DOHH2 (cell line): ENCODE data around the gene RHBDF2.

Experiments
- H3F3A ChIP-seq: fragments of 200-600 bp; sonication (generic), shearing (Covaris generic); 2 replicates; pipeline ENCODE4 v1.6.0; 2016; ENCODE audit warnings: antibody characterized with exemption, mild to moderate bottlenecking; ENCODE audit not compliant: control insufficient read depth, insufficient read depth
- H3K27ac ChIP-seq: fragments of 200-600 bp; sonication (generic); 2 replicates; pipeline ENCODE4 v1.5.1; 2014; ENCODE audit warnings: low read depth, mild to moderate bottlenecking, low read length, moderate library complexity
- H3K27me3 ChIP-seq: fragments of 200-600 bp; sonication (generic); 2 replicates; pipeline ENCODE4 v1.6.1; 2014; ENCODE audit warnings: mild to moderate bottlenecking, low read length, mixed read lengths; ENCODE audit not compliant: control insufficient read depth
- H3K36me3 ChIP-seq: fragments of 200-600 bp; sonication (generic); 2 replicates; pipeline ENCODE4 v1.6.1; 2014; ENCODE audit warnings: mild to moderate bottlenecking, low read length, moderate library complexity, mixed read lengths; ENCODE audit not compliant: control insufficient read depth
- H3K4me1 ChIP-seq: fragments of 200-600 bp; sonication (generic); 2 replicates; pipeline ENCODE4 v1.6.1; 2014; ENCODE audit warnings: mild to moderate bottlenecking, low read length, mixed read lengths; ENCODE audit not compliant: control insufficient read depth
- H3K4me2 ChIP-seq: fragments of 200-600 bp; sonication (generic); 2 replicates; pipeline ENCODE4 v1.6.0; 2014; ENCODE audit warnings: mild to moderate bottlenecking, low read length, moderate library complexity
- H3K4me3 ChIP-seq: fragments of 200-600 bp; sonication (generic); 2 replicates; pipeline ENCODE4 v1.5.1; 2014; ENCODE audit warnings: mild to moderate bottlenecking, low read length, mixed read lengths
- H3K79me2 ChIP-seq: fragments of 200-600 bp; sonication (generic); 2 replicates; pipeline ENCODE4 v1.6.1; 2014; ENCODE audit warnings: mild to moderate bottlenecking, low read length, mixed read lengths; ENCODE audit not compliant: control insufficient read depth
- H3K9me2 ChIP-seq: fragments of 200-600 bp; sonication (generic); replicated peaks from 2 replicates; pipeline ENCODE4 v1.6.1; 2014; ENCODE audit warnings: mild to moderate bottlenecking, low read length, mixed read lengths; ENCODE audit not compliant: control insufficient read depth
- H3K9me3 ChIP-seq: fragments of 200-600 bp; sonication (generic); 2 replicates; pipeline ENCODE4 v1.6.1; 2014; ENCODE audit warnings: antibody characterized with exemption, low read length, mixed read lengths; ENCODE audit not compliant: control insufficient read depth, insufficient read depth
- H4K20me1 ChIP-seq: fragments of 200-600 bp; sonication (generic); 2 replicates; pipeline ENCODE4 v1.6.0; 2014; ENCODE audit warnings: low read depth, mild to moderate bottlenecking, antibody characterized with exemption, low read length, moderate library complexity; ENCODE audit not compliant: control insufficient read depth, insufficient read depth
- CTCF ChIP-seq: fragments of 200-600 bp; sonication (generic); IDR thresholded peaks from one replicate; pipeline ENCODE4 v1.5.1; 2014; ENCODE audit warnings: antibody characterized with exemption, mild to moderate bottlenecking, low read depth, low read length; ENCODE audit not compliant: poor library complexity, severe bottlenecking
- EZH2phosphoT487 ChIP-seq: fragments of 200-600 bp; sonication (generic); IDR thresholded peaks from 2 replicates; pipeline ENCODE4 v1.6.1; 2017; ENCODE audit warnings: borderline replicate concordance, mild to moderate bottlenecking, antibody characterized with exemption, low read length, moderate library complexity, mixed read lengths

The RHBDF2 gene

GRCh38 chr17:76487451-76488192, 13.6 kb downstream of the RHBDF2 start:
- Histone ChIP-seq H3K4me2 (no peak overlapping the region), H3K27me3 (no peaks in the 10 kb centered on the region), H3K79me2 (peaks cover 3% of the 10 kb centered on the region), H3K4me1 (peaks cover 59% of the 10 kb centered on the region), H3K4me3 (no peak overlapping the region), H3F3A (peaks cover 12% of the 10 kb centered on the region), H3K27ac (no peak overlapping the region), H3K9me3 (no peaks in the 10 kb centered on the region), H4K20me1 (no peaks in the 10 kb centered on the region), H3K36me3 (peaks cover 11% of the 10 kb centered on the region), H3K9me2 (no peaks in the 10 kb centered on the region)
- TF ChIP-seq CTCF = no peak
- TF ChIP-seq EZH2phosphoT487 = no peak

GRCh38 chr17:76485569-76485968, 15.7 kb downstream of the RHBDF2 start:
- H3K9me2 ChIP-seq = no peaks in the 10 kb centered on the region
- no peaks in the 10 kb centered on the region for H3K27me3 ChIP-seq
- no peak overlapping the region for H3K4me3 ChIP-seq
- H3K27ac ChIP-seq = peak overlapping the region; percentile 57
- peaks cover 21% of the 10 kb centered on the region for H3K36me3 ChIP-seq
- no peaks in the 10 kb centered on the region for H4K20me1 ChIP-seq
- H3K9me3 ChIP-seq = no peaks in the 10 kb centered on the region
- peaks cover 24% of the 10 kb centered on the region for H3F3A ChIP-seq
- H3K4me2 ChIP-seq = peak overlapping the region; percentile 49
- no peaks in the 10 kb centered on the region; the same call in 1 of the 2 replicates for H3K79me2 ChIP-seq
- TF ChIP-seq EZH2phosphoT487 = no peak
- TF ChIP-seq CTCF = no peak
- peaks cover 60% of the 10 kb centered on the region for H3K4me1 ChIP-seq

GRCh38 chr17:76484228-76484725, 16.9 kb downstream of the RHBDF2 start:
- H3K4me2 ChIP-seq = no peak overlapping the region
- H3K27ac ChIP-seq = no peak overlapping the region
- TF ChIP-seq CTCF (no peak), EZH2phosphoT487 (no peak)
- H3K9me3 ChIP-seq = no peaks in the 10 kb centered on the region
- no peaks in the 10 kb centered on the region for H4K20me1 ChIP-seq
- no peak overlapping the region for H3K4me3 ChIP-seq
- H3K79me2 ChIP-seq = no peaks in the 10 kb centered on the region; the same call in none of the 2 replicates
- peaks cover 72% of the 10 kb centered on the region for H3K4me1 ChIP-seq
- peaks cover 24% of the 10 kb centered on the region for H3F3A ChIP-seq
- H3K27me3 ChIP-seq = no peaks in the 10 kb centered on the region
- H3K9me2 ChIP-seq = no peaks in the 10 kb centered on the region
- H3K36me3 ChIP-seq = peaks cover 28% of the 10 kb centered on the region
